Stimulated activated naive B cell treated with anti-CD40 and anti-IgM and Interleukin-4, amounts not matched to agents 10 μg/mL and 1 μg/mL and 100 μg/mL, for 72 hours (primary cell): ENCODE data around the gene CNRIP1.

Experiments used
- ATAC-seq, 2 donors: fragments of 150-1000 bp; cut with Tn5 transposase; replicated peaks; 2 replicates each; pipeline ENCODE4 v1.10.0; 2021; ENCODE audit warnings: moderate library complexity in 1 of 2
- DNase-seq: peaks from one replicate; pipeline ENCODE4 v3.0.0; 2021
- H3K27ac Mint-ChIP-seq: one replicate; pipeline ENCODE4 v1.8.0; 2022; ENCODE audit warnings: mild to moderate bottlenecking, mixed read lengths
- H3K27me3 Mint-ChIP-seq, 2 donors: one replicate each; pipeline ENCODE4 v1.8.0; 2022; ENCODE audit warnings: mixed read lengths in 2 of 2
- H3K36me3 Mint-ChIP-seq, 2 donors: one replicate each; pipeline ENCODE4 v1.8.0; 2022; ENCODE audit warnings: mixed read lengths in 2 of 2, mild to moderate bottlenecking in 1 of 2
- H3K4me1 Mint-ChIP-seq, 2 donors: one replicate each; pipeline ENCODE4 v1.8.0; 2022; ENCODE audit warnings: mixed read lengths in 2 of 2, mild to moderate bottlenecking in 1 of 2
- H3K4me3 Mint-ChIP-seq, 2 donors: one replicate each; pipeline ENCODE4 v1.8.0; 2022; ENCODE audit warnings: mild to moderate bottlenecking in 2 of 2, mixed read lengths in 2 of 2, moderate library complexity in 1 of 2
- H3K9me3 Mint-ChIP-seq, 2 donors: one replicate each; pipeline ENCODE4 v1.8.0; 2022; ENCODE audit warnings: mixed read lengths in 2 of 2, mild to moderate bottlenecking in 1 of 2

CNRIP1 gene

GRCh38 chr2:68319398-68320117 is at the start of gene CNRIP1:
Gene CNRIP1, minus strand, starts transcription at chr2:68319949. Its CDS starts 549 bp downstream, at chr2:68319400.
- Mint-ChIP-seq H3K36me3 (peaks cover under 1 to 2% of the 10 kb centered on the region in 2 donors), H3K27me3 (peaks cover 34 to 46% of the 10 kb centered on the region in 2 donors), H3K27ac (peak within 1 kb of the TSS; percentile 86), H3K9me3 (no peaks in the 10 kb centered on the region), H3K4me3 (peak within 1 kb of the TSS; percentile 84 to 86), H3K4me1 (peaks cover 7 to 24% of the 10 kb centered on the region in 2 donors)
- DNase-seq: no peak
- peak; percentile 70 to 73 for ATAC-seq

- H3K4me1 Mint-ChIP-seq: peaks cover 50 to 80% of the 10 kb centered on the region in 2 donors
- no peak overlapping the region for H3K4me3 Mint-ChIP-seq
- H3K36me3 Mint-ChIP-seq: peaks cover 20 to 23% of the 10 kb centered on the region in 2 donors
- DNase-seq: no peak
- H3K27me3 Mint-ChIP-seq: no peaks in the 10 kb centered on the region
- no peak for ATAC-seq
- H3K27ac Mint-ChIP-seq: no peak overlapping the region
- H3K9me3 Mint-ChIP-seq: no peaks in the 10 kb centered on the region
These were observed 49.6 kb upstream of the CNRIP1 start for GRCh38 chr2:68369337-68369734.

GRCh38 chr2:68368654-68369336 is 49.0 kb upstream of the CNRIP1 start:
- no peak for DNase-seq
- Mint-ChIP-seq H3K4me3 (peak overlapping the region; percentile 73 to 77), H3K9me3 (no peaks in the 10 kb centered on the region), H3K36me3 (peaks cover 20 to 23% of the 10 kb centered on the region in 2 donors), H3K27me3 (no peaks in the 10 kb centered on the region), H3K4me1 (peaks cover 56 to 80% of the 10 kb centered on the region in 2 donors), H3K27ac (peak overlapping the region; percentile 9)
- ATAC-seq: no peak

GRCh38 chr2:68367953-68368653 is 48.4 kb upstream of the CNRIP1 start:
- Mint-ChIP-seq H3K27ac (peak overlapping the region; percentile 51), H3K4me3 (peak overlapping the region; percentile 73 to 77), H3K9me3 (no peaks in the 10 kb centered on the region), H3K4me1 (peaks cover 61 to 83% of the 10 kb centered on the region in 2 donors), H3K36me3 (peaks cover 20 to 23% of the 10 kb centered on the region in 2 donors), H3K27me3 (no peaks in the 10 kb centered on the region)
- ATAC-seq (no peak), DNase-seq (no peak)

GRCh38 chr2:68366083-68366560 is 46.4 kb upstream of the CNRIP1 start:
- H3K4me1 Mint-ChIP-seq: peaks cover 60 to 80% of the 10 kb centered on the region in 2 donors
- DNase-seq (no peak), ATAC-seq (peak; percentile 54 to 57)
- peaks cover 15 to 16% of the 10 kb centered on the region in 2 donors for H3K36me3 Mint-ChIP-seq
- H3K9me3 Mint-ChIP-seq: no peaks in the 10 kb centered on the region
- H3K27ac Mint-ChIP-seq: peak overlapping the region; percentile 90
- no peaks in the 10 kb centered on the region for H3K27me3 Mint-ChIP-seq
- H3K4me3 Mint-ChIP-seq: peak overlapping the region; percentile 95 to 96

GRCh38 chr2:68365087-68365486 is 45.3 kb upstream of the CNRIP1 start, which contains the start of gene PLEK:
Gene PLEK, plus strand, starts transcription at chr2:68365282. Its CDS starts 70 bp downstream, at chr2:68365352.
- peak within 1 kb of the TSS; percentile 95 to 96 for H3K4me3 Mint-ChIP-seq
- DNase-seq (peak; percentile 73), ATAC-seq (peak; percentile 85 to 86)
- H3K36me3 Mint-ChIP-seq: peaks cover 13 to 15% of the 10 kb centered on the region in 2 donors
- H3K9me3 Mint-ChIP-seq: no peaks in the 10 kb centered on the region
- no peaks in the 10 kb centered on the region for H3K27me3 Mint-ChIP-seq
- H3K27ac Mint-ChIP-seq: peak within 1 kb of the TSS; percentile 90
- peaks cover 53 to 71% of the 10 kb centered on the region in 2 donors for H3K4me1 Mint-ChIP-seq

- Mint-ChIP-seq H3K27me3 (no peaks in the 10 kb centered on the region), H3K9me3 (no peaks in the 10 kb centered on the region), H3K4me3 (no peak overlapping the region), H3K4me1 (peaks cover 46 to 58% of the 10 kb centered on the region in 2 donors), H3K36me3 (peaks cover 5 to 8% of the 10 kb centered on the region in 2 donors), H3K27ac (peak overlapping the region; percentile 90)
- ATAC-seq (no peak), DNase-seq (no peak)
These were observed 44.0 kb upstream of the CNRIP1 start for GRCh38 chr2:68363721-68364120.

- H3K36me3 Mint-ChIP-seq: peaks cover 0 to 4% of the 10 kb centered on the region in 2 donors
- no peak for DNase-seq
- no peak for ATAC-seq
- peaks cover 42 to 56% of the 10 kb centered on the region in 2 donors for H3K4me1 Mint-ChIP-seq
- H3K4me3 Mint-ChIP-seq: peak overlapping the region; percentile 70 to 83
- no peaks in the 10 kb centered on the region for H3K9me3 Mint-ChIP-seq
- H3K27ac Mint-ChIP-seq: peak overlapping the region; percentile 90
- no peaks in the 10 kb centered on the region for H3K27me3 Mint-ChIP-seq
These were observed 43.0 kb upstream of the CNRIP1 start for GRCh38 chr2:68362749-68363148.

- Mint-ChIP-seq H3K36me3 (peaks cover 0 to 4% of the 10 kb centered on the region in 2 donors), H3K27me3 (no peaks in the 10 kb centered on the region), H3K4me1 (peaks cover 38 to 53% of the 10 kb centered on the region in 2 donors), H3K4me3 (peak overlapping the region; percentile 70 to 83), H3K27ac (peak overlapping the region; percentile 90), H3K9me3 (no peaks in the 10 kb centered on the region)
- ATAC-seq (peak; percentile 59), DNase-seq (peak; percentile 68)
These were observed 42.3 kb upstream of the CNRIP1 start for GRCh38 chr2:68362069-68362468.

- Mint-ChIP-seq H3K9me3 (no peaks in the 10 kb centered on the region), H3K4me1 (peaks cover 32 to 45% of the 10 kb centered on the region in 2 donors)
- ATAC-seq: no peak
These were observed 40.1 kb upstream of the CNRIP1 start for GRCh38 chr2:68359889-68360288.

GRCh38 chr2:68357605-68358337 is 38.0 kb upstream of the CNRIP1 start:
- DNase-seq: no peak
- peaks cover 12 to 24% of the 10 kb centered on the region in 2 donors for H3K4me1 Mint-ChIP-seq
- no peak overlapping the region for H3K4me3 Mint-ChIP-seq
- H3K9me3 Mint-ChIP-seq: no peaks in the 10 kb centered on the region
- no peaks in the 10 kb centered on the region for H3K27me3 Mint-ChIP-seq
- peak overlapping the region; percentile 51 for H3K27ac Mint-ChIP-seq
- H3K36me3 Mint-ChIP-seq: no peaks in the 10 kb centered on the region
- peak; percentile 70 to 79 for ATAC-seq

More at GRCh38 chr2:68359889-68360288, 40.1 kb upstream of the CNRIP1 start:
- Mint-ChIP-seq H3K4me3 (no peak overlapping the region), H3K27me3 (no peaks in the 10 kb centered on the region), H3K27ac (no peak overlapping the region), H3K36me3 (no peaks in the 10 kb centered on the region)
- DNase-seq: no peak

- H3K27ac Mint-ChIP-seq: no peak overlapping the region
- H3K36me3 Mint-ChIP-seq: no peaks in the 10 kb centered on the region
- H3K27me3 Mint-ChIP-seq: no peaks in the 10 kb centered on the region
- peaks cover 5 to 13% of the 10 kb centered on the region in 2 donors for H3K4me1 Mint-ChIP-seq
- H3K4me3 Mint-ChIP-seq: no peak overlapping the region
- H3K9me3 Mint-ChIP-seq: no peaks in the 10 kb centered on the region
- ATAC-seq: no peak
- no peak for DNase-seq
These were observed 37.0 kb upstream of the CNRIP1 start for GRCh38 chr2:68356599-68357239.
